SU-DHL-6 (cell line): Measurements from ENCODE around the gene GDI1.

ENCODE experiments used
- H2AFZ ChIP-seq: fragments of 200-600 bp; sonication (generic); 2 replicates; pipeline ENCODE4 v1.6.1; 2014; ENCODE audit warnings: low read depth, mild to moderate bottlenecking, moderate library complexity, mixed read lengths, antibody characterized with exemption, low read length; ENCODE audit not compliant: severe bottlenecking
- H3F3A ChIP-seq: fragments of 200-600 bp; shearing (Covaris generic); 2 replicates; pipeline ENCODE4 v1.6.0; 2016; ENCODE audit warnings: antibody characterized with exemption, mild to moderate bottlenecking; ENCODE audit not compliant: insufficient read depth
- H3K27ac ChIP-seq: fragments of 200-600 bp; sonication (generic); 2 replicates; pipeline ENCODE4 v1.5.1; 2016; ENCODE audit warnings: low read depth, mild to moderate bottlenecking, low read length, moderate library complexity, mixed read lengths
- H3K27me3 ChIP-seq: fragments of 200-600 bp; sonication (generic), shearing (Covaris generic); 2 replicates; pipeline ENCODE4 v1.6.0; 2014; ENCODE audit warnings: mild to moderate bottlenecking, low read length
- H3K36me3 ChIP-seq: fragments of 200-600 bp; sonication (generic); 2 replicates; pipeline ENCODE4 v1.6.1; 2014; ENCODE audit warnings: mild to moderate bottlenecking, low read length, mixed read lengths
- H3K4me2 ChIP-seq: fragments of 300-600, 200-600 bp; shearing (Covaris generic), sonication (generic); 2 replicates; pipeline ENCODE4 v1.6.0; 2014; ENCODE audit warnings: low read length, low read depth, mild to moderate bottlenecking; ENCODE audit not compliant: poor library complexity, severe bottlenecking
- H3K4me3 ChIP-seq: fragments of 200-600 bp; sonication (generic); 2 replicates; pipeline ENCODE4 v1.5.1; 2014; ENCODE audit warnings: antibody characterized with exemption, low read length, mild to moderate bottlenecking, mixed read lengths; ENCODE audit not compliant: insufficient read depth, poor library complexity, severe bottlenecking
- H3K79me2 ChIP-seq: fragments of 200-600 bp; sonication (generic); 2 replicates; pipeline ENCODE4 v1.6.1; 2014; ENCODE audit warnings: mild to moderate bottlenecking, low read length, moderate library complexity; ENCODE audit not compliant: insufficient read depth
- H3K9ac ChIP-seq: fragments of 200-600 bp; sonication (generic); 2 replicates; pipeline ENCODE4 v1.7.0; 2014; ENCODE audit warnings: mild to moderate bottlenecking, low read length
- H3K9me2 ChIP-seq: fragments of 200-600 bp; sonication (generic); replicated peaks from 2 replicates; pipeline ENCODE4 v1.6.1; 2014; ENCODE audit warnings: low read length; ENCODE audit not compliant: insufficient read depth
- H3K9me3 ChIP-seq: fragments of 200-600 bp; sonication (generic); 2 replicates; pipeline ENCODE4 v1.6.1; 2014; ENCODE audit warnings: low read length, mixed read lengths; ENCODE audit not compliant: insufficient read depth
- H4K20me1 ChIP-seq: fragments of 200-600 bp; sonication (generic); 2 replicates; pipeline ENCODE4 v1.6.1; 2014; ENCODE audit warnings: low read depth, mild to moderate bottlenecking, antibody characterized with exemption, low read length, moderate library complexity, mixed read lengths
- CTCF ChIP-seq: fragments of 200-600 bp; sonication (generic); IDR thresholded peaks from one replicate; pipeline ENCODE4 v1.5.1; 2017; ENCODE audit warnings: antibody characterized with exemption, mild to moderate bottlenecking, low read length, moderate library complexity; ENCODE audit not compliant: insufficient read depth, poor library complexity, severe bottlenecking
- EZH2phosphoT487 ChIP-seq: fragments of 200-600 bp; sonication (generic), shearing (Covaris generic); conservative IDR thresholded peaks from 2 replicates; pipeline ENCODE4 v1.6.1; 2018; ENCODE audit warnings: mild to moderate bottlenecking, antibody characterized with exemption, low read length, moderate library complexity, mixed read lengths

The GDI1 gene

GRCh38 chrX:154413142-154413541 lies 23.8 kb upstream of the GDI1 start:
- H3K4me2 ChIP-seq = peak overlapping the region; percentile 92

GRCh38 chrX:154417157-154417556 lies 19.8 kb upstream of the GDI1 start:
- H3K27ac ChIP-seq = no peak overlapping the region
- TF ChIP-seq EZH2phosphoT487 (no peak), CTCF (no peak)
- no peak overlapping the region for H3K4me3 ChIP-seq
- H3K4me2 ChIP-seq = no peak overlapping the region
- H3K36me3 ChIP-seq = no peaks in the 10 kb centered on the region
- H3K9me2 ChIP-seq = no peaks in the 10 kb centered on the region
- no peak overlapping the region for H3K9ac ChIP-seq
- no peak overlapping the region for H2AFZ ChIP-seq
- no peaks in the 10 kb centered on the region for H4K20me1 ChIP-seq
- H3K27me3 ChIP-seq = no peaks in the 10 kb centered on the region
- no peaks in the 10 kb centered on the region for H3K79me2 ChIP-seq
- no peaks in the 10 kb centered on the region for H3K9me3 ChIP-seq
- H3F3A ChIP-seq = 0 out of 2 replicates have a peak, but pooled peaks cover 3% of the 10 kb centered on the region

More at GRCh38 chrX:154413142-154413541, 23.8 kb upstream of the GDI1 start:
- no peaks in the 10 kb centered on the region for H3K9me3 ChIP-seq
- H3K27ac ChIP-seq = peak overlapping the region; percentile 79; the same call in 1 of the 2 replicates
- no peaks in the 10 kb centered on the region for H3K36me3 ChIP-seq
- TF ChIP-seq EZH2phosphoT487 = no peak
- no peak overlapping the region for H3K4me3 ChIP-seq
- no peaks in the 10 kb centered on the region for H3K79me2 ChIP-seq
- no peaks in the 10 kb centered on the region for H3K9me2 ChIP-seq
- H2AFZ ChIP-seq = no peak overlapping the region
- H3K27me3 ChIP-seq = no peaks in the 10 kb centered on the region
- H3K9ac ChIP-seq = no peak overlapping the region
- 0 out of 2 replicates have a peak, but pooled peaks cover 5% of the 10 kb centered on the region for H3F3A ChIP-seq
- H4K20me1 ChIP-seq = no peaks in the 10 kb centered on the region

GRCh38 chrX:154419189-154419588 lies 17.8 kb upstream of the GDI1 start:
- Histone ChIP-seq H3K27me3 (no peaks in the 10 kb centered on the region), H3K36me3 (no peaks in the 10 kb centered on the region), H3K9me2 (no peaks in the 10 kb centered on the region), H2AFZ (no peak overlapping the region), H3K4me3 (no peak overlapping the region), H4K20me1 (no peaks in the 10 kb centered on the region), H3K79me2 (no peaks in the 10 kb centered on the region), H3F3A (no peaks in the 10 kb centered on the region), H3K4me2 (no peak overlapping the region), H3K9me3 (no peaks in the 10 kb centered on the region), H3K27ac (no peak overlapping the region), H3K9ac (no peak overlapping the region)
- no peak for TF ChIP-seq CTCF
- no peak for TF ChIP-seq EZH2phosphoT487

GRCh38 chrX:154419688-154420401 lies 17.1 kb upstream of the GDI1 start:
- Histone ChIP-seq H3K4me3 (no peak overlapping the region), H3K36me3 (no peaks in the 10 kb centered on the region), H3K9ac (no peak overlapping the region), H3F3A (no peaks in the 10 kb centered on the region), H3K4me2 (no peak overlapping the region), H3K9me3 (no peaks in the 10 kb centered on the region), H3K79me2 (no peaks in the 10 kb centered on the region), H3K27me3 (no peaks in the 10 kb centered on the region), H2AFZ (no peak overlapping the region), H3K27ac (no peak overlapping the region), H3K9me2 (no peaks in the 10 kb centered on the region), H4K20me1 (no peaks in the 10 kb centered on the region)
- TF ChIP-seq EZH2phosphoT487 (no peak), CTCF (no peak)
